GM12878 (cell line): ENCODE data around the gene MFAP4. TPM values are rescaled to one million over a fixed set of nuclear protein-coding genes. Genes with fewer than 3 reads are reported as not detected.

Source experiments
- BRCA1 ChIP-seq: IDR thresholded peaks from 2 replicates; pipeline ENCODE4 v1.6.1; 2011; ENCODE audit warnings: low read depth, low read length, improper control_type of control experiment
- MTA2 ChIP-seq: fragments of 450-650 bp; IDR thresholded peaks from 2 replicates; pipeline ENCODE4 v1.6.1; 2016; ENCODE audit warnings: low read depth, mild to moderate bottlenecking, moderate library complexity
- MXI1 ChIP-seq: fragments of 150-350 bp; IDR thresholded peaks from 2 replicates; pipeline ENCODE4 v1.6.1; 2011; ENCODE audit warnings: low read depth, mild to moderate bottlenecking, inconsistent platforms, low read length, improper control_type of control experiment
- MYC ChIP-seq: IDR thresholded peaks from 2 replicates; pipeline ENCODE4 v1.6.1; 2011; ENCODE audit warnings: mild to moderate bottlenecking, low read length, moderate library complexity, inconsistent platforms; ENCODE audit not compliant: insufficient read depth, insufficient replicate concordance, insufficient read length, severe bottlenecking
- SMC3 ChIP-seq: IDR thresholded peaks from 2 replicates; pipeline ENCODE4 v1.6.1; 2011; ENCODE audit warnings: low read length, improper control_type of control experiment, borderline replicate concordance
- ZNF592 ChIP-seq: fragments of 450-650 bp; IDR thresholded peaks from 2 replicates; pipeline ENCODE4 v1.6.1; 2017; ENCODE audit warnings: mild to moderate bottlenecking, moderate library complexity
- polyA plus RNA-seq, 11 experiments: library from polyadenylated mRNA; depleted of rRNA in 4 of 11; unstranded in 6 of 11; stranded (reverse) in 5 of 11; fragments of >200 nt; fragmentation: Nextera tagmentation in 4 of 11; fragmentation: Illumina TruSeq in 1 of 11; extraction: Ambion mirVana in 4 of 11; extraction: Trizol in 1 of 11; gene quantifications; 1 replicate in 1 of 11; 2 replicates in 10 of 11; pipeline versions ENCODE4 v1.2.1 to v1.2.3, GENCODE V29; 2011 to 2016; ENCODE audit warnings: inconsistent platforms in 2 of 11, missing spikeins in 2 of 11, low read depth in 1 of 11
- total RNA-seq, 4 experiments: library from RNA; depleted of rRNA in 3 of 4; stranded (reverse); fragments of >200 nt in 3 of 4; fragmentation: Illumina TruSeq in 1 of 4; extraction: Trizol in 1 of 4; gene quantifications; 2 replicates each; pipeline versions ENCODE4 v1.2.1 to v1.2.3, GENCODE V29; 2013 to 2021
- TF ChIP-seq, protein P1 (sequence below): fragments of 150-350 bp; IDR thresholded peaks from 2 replicates; pipeline ENCODE4 v1.6.1; 2016; ENCODE audit warnings: low read depth, low read length
- TF ChIP-seq, protein P2 (sequence below): fragments of 450-650 bp; IDR thresholded peaks from 2 replicates; pipeline ENCODE4 v1.6.1; 2018; ENCODE audit warnings: mild to moderate bottlenecking, low read depth, moderate library complexity; ENCODE audit not compliant: partially characterized antibody

The MFAP4 gene
- total and polyA plus RNA-seq, 10 of the 15 experiments (the other 5 are each of a cell fraction or from before 2014, with no cell fraction given), result 0.08 to 0.28 (median 0.09) TPM; not detected in 7

DNA sequence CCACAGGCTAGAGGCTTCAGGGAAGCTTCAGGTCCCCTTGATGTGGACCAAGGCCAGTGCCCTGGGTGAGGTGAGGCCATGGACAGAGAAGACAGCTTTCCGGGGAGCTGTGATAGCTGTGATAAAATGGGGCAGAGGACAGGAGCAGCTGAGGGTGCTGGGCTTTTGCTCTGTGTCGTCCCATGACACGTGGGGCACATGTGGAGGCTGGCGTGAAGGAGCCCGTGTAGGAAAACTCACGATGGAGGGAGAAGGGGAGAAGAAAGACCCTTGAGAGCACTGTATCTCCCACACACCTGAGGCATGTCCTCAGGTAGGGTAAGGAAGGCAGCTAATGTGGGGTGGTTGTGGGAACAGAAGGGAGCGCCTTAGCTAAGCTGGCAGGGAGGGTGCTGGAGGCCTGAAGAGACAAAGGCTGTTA is 45.8 kb downstream of the MFAP4 start (continued):
- TF ChIP-seq, protein P1, sequence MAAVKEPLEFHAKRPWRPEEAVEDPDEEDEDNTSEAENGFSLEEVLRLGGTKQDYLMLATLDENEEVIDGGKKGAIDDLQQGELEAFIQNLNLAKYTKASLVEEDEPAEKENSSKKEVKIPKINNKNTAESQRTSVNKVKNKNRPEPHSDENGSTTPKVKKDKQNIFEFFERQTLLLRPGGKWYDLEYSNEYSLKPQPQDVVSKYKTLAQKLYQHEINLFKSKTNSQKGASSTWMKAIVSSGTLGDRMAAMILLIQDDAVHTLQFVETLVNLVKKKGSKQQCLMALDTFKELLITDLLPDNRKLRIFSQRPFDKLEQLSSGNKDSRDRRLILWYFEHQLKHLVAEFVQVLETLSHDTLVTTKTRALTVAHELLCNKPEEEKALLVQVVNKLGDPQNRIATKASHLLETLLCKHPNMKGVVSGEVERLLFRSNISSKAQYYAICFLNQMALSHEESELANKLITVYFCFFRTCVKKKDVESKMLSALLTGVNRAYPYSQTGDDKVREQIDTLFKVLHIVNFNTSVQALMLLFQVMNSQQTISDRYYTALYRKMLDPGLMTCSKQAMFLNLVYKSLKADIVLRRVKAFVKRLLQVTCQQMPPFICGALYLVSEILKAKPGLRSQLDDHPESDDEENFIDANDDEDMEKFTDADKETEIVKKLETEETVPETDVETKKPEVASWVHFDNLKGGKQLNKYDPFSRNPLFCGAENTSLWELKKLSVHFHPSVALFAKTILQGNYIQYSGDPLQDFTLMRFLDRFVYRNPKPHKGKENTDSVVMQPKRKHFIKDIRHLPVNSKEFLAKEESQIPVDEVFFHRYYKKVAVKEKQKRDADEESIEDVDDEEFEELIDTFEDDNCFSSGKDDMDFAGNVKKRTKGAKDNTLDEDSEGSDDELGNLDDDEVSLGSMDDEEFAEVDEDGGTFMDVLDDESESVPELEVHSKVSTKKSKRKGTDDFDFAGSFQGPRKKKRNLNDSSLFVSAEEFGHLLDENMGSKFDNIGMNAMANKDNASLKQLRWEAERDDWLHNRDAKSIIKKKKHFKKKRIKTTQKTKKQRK, result no peak
- no peak for TF ChIP-seq ZNF592
- TF ChIP-seq, protein P2, sequence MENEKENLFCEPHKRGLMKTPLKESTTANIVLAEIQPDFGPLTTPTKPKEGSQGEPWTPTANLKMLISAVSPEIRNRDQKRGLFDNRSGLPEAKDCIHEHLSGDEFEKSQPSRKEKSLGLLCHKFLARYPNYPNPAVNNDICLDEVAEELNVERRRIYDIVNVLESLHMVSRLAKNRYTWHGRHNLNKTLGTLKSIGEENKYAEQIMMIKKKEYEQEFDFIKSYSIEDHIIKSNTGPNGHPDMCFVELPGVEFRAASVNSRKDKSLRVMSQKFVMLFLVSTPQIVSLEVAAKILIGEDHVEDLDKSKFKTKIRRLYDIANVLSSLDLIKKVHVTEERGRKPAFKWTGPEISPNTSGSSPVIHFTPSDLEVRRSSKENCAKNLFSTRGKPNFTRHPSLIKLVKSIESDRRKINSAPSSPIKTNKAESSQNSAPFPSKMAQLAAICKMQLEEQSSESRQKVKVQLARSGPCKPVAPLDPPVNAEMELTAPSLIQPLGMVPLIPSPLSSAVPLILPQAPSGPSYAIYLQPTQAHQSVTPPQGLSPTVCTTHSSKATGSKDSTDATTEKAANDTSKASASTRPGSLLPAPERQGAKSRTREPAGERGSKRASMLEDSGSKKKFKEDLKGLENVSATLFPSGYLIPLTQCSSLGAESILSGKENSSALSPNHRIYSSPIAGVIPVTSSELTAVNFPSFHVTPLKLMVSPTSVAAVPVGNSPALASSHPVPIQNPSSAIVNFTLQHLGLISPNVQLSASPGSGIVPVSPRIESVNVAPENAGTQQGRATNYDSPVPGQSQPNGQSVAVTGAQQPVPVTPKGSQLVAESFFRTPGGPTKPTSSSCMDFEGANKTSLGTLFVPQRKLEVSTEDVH, result no peak
- TF ChIP-seq SMC3, result no peak
- TF ChIP-seq MTA2, result no peak
- no peak for TF ChIP-seq MYC
- no peak for TF ChIP-seq BRCA1
- TF ChIP-seq MXI1, result no peak
